Osteoblast (primary cell): ENCODE results near the gene IL2RG. TPM values are rescaled to one million over a fixed set of nuclear protein-coding genes. Genes with fewer than 3 reads are reported as not detected.

Source experiments
- DNase-seq: peaks from one replicate; pipeline ENCODE4 v3.0.0; 2011; ENCODE audit warnings: low spot score, mixed read lengths; ENCODE audit not compliant: insufficient read length; ENCODE audit errors: missing footprints
- H2AFZ ChIP-seq: 2 replicates; pipeline ENCODE4 v1.6.0; 2011; ENCODE audit warnings: mild to moderate bottlenecking, low read length
- H3K27ac ChIP-seq: 2 replicates; pipeline ENCODE4 v1.5.1; 2011; ENCODE audit warnings: mild to moderate bottlenecking, low read depth, low read length, moderate library complexity
- H3K27me3 ChIP-seq: 2 replicates; pipeline ENCODE4 v1.6.0; 2012; ENCODE audit warnings: mild to moderate bottlenecking, control low read depth, inconsistent platforms, low read length, moderate library complexity; ENCODE audit not compliant: insufficient read depth
- H3K36me3 ChIP-seq: 2 replicates; pipeline ENCODE4 v1.5.1; 2011; ENCODE audit warnings: mild to moderate bottlenecking, low read length, control low read depth, moderate library complexity; ENCODE audit not compliant: insufficient read depth
- H3K4me1 ChIP-seq: 2 replicates; pipeline ENCODE4 v1.5.1; 2011; ENCODE audit warnings: mild to moderate bottlenecking, low read length, control low read depth, moderate library complexity; ENCODE audit not compliant: insufficient read depth
- H3K4me2 ChIP-seq: 2 replicates; pipeline ENCODE4 v1.6.0; 2011; ENCODE audit warnings: mild to moderate bottlenecking, low read length; ENCODE audit not compliant: insufficient read depth
- H3K4me3 ChIP-seq: fragments of 200-600 bp; sonication (generic); 3 replicates; pipeline ENCODE4 v1.5.1; 2012; ENCODE audit warnings: mild to moderate bottlenecking, low read length, inconsistent platforms; ENCODE audit not compliant: insufficient read depth
- H3K79me2 ChIP-seq: 2 replicates; pipeline ENCODE4 v1.6.0; 2012; ENCODE audit warnings: mild to moderate bottlenecking, low read length, control low read depth, inconsistent platforms; ENCODE audit not compliant: insufficient read depth
- H3K9me3 ChIP-seq: 2 replicates; pipeline ENCODE4 v1.5.1; 2011; ENCODE audit warnings: low read depth, low read length, control low read depth
- H4K20me1 ChIP-seq: 2 replicates; pipeline ENCODE4 v1.6.0; 2012; ENCODE audit warnings: mild to moderate bottlenecking, low read length, control low read depth; ENCODE audit not compliant: insufficient read depth
- total RNA-seq: library from RNA; depleted of rRNA; stranded (reverse); fragments of >200 nt; gene quantifications from 2 replicates; pipeline ENCODE4 v1.2.3, GENCODE V29; 2012
- TF ChIP-seq, protein P1 (sequence below): IDR thresholded peaks from 2 replicates; pipeline ENCODE4 v1.5.1; 2011; ENCODE audit warnings: mild to moderate bottlenecking, low read depth, low read length, moderate library complexity; ENCODE audit errors: extremely low read depth

The IL2RG gene
- total RNA-seq, 1 donor = not detected

DNA sequence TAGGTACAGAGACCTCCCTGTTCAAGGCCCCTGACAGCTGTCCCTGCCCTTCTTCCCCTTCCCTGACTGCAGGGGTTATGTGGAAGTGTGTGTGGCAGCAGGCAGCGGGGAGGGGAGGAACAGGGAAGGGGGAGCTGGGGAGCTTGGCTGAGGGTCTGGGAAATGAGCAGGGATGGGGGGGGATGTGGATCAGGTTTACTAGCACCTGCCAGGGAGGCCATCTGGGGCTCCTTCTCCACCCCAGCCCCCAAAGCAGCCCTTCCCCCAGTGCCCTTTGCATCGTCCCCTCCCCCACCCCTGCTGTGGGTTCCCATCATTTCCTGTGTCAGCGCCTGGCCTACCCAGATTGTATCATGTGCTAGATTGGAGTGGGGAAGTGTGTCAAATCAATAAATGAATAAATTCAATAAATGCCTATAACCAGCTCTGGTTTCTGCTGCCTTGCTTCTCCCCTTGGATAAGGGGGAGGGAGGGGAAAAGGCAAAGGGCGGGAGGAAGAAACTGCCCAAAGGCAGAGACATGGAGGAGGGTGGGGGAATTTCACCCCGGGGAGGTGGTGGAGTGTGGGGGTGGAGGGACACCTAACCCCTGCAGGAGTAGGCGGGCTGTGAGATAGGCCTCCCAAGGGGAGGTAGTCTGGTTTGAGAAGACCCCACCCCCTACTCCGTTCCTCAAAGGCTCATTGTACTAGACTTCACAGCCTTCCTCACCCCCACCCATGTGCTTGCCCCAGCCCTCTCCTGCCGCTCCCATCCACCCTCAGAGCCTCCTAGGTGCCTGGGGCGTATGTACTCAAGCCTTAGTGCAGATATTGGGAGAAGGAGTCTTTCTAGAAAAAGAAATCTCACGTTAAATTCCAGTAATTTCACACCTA is 8.0 kb downstream of the IL2RG start:
- Histone ChIP-seq H3K9me3 (no peaks in the 10 kb centered on the region), H4K20me1 (no peaks in the 10 kb centered on the region), H3K4me2 (no peak overlapping the region), H3K27ac (no peak overlapping the region), H3K79me2 (no peaks in the 10 kb centered on the region), H3K4me1 (no peaks in the 10 kb centered on the region), H3K36me3 (no peaks in the 10 kb centered on the region), H3K27me3 (peaks cover 6% of the 10 kb centered on the region), H3K4me3 (no peak overlapping the region), H2AFZ (no peak overlapping the region)
- TF ChIP-seq, protein P1, sequence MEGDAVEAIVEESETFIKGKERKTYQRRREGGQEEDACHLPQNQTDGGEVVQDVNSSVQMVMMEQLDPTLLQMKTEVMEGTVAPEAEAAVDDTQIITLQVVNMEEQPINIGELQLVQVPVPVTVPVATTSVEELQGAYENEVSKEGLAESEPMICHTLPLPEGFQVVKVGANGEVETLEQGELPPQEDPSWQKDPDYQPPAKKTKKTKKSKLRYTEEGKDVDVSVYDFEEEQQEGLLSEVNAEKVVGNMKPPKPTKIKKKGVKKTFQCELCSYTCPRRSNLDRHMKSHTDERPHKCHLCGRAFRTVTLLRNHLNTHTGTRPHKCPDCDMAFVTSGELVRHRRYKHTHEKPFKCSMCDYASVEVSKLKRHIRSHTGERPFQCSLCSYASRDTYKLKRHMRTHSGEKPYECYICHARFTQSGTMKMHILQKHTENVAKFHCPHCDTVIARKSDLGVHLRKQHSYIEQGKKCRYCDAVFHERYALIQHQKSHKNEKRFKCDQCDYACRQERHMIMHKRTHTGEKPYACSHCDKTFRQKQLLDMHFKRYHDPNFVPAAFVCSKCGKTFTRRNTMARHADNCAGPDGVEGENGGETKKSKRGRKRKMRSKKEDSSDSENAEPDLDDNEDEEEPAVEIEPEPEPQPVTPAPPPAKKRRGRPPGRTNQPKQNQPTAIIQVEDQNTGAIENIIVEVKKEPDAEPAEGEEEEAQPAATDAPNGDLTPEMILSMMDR = no peak
- DNase-seq = no peak

DNA sequence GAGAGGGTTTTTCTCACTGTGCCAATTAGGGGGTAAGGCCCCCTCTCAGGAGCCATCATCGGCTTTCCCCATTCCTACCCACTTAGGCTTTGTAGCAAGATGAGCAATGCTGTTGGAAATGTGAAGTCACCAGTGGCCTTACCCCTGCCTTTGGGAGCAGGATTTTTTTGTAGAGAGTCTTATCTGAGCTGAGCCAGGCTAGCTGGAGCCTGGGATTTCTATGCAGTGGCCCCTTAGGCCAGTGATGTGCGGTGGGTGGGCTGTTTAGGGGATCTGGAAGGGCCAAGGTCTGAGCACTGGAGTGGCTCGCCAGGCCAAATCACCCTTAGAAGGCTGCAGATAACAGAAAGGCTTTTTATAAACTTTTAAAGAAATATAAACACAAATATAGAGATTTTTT is 9.1 kb downstream of the IL2RG start:
- no peaks in the 10 kb centered on the region for H3K4me1 ChIP-seq
- H4K20me1 ChIP-seq = no peaks in the 10 kb centered on the region
- no peak overlapping the region for H3K4me2 ChIP-seq
- H3K4me3 ChIP-seq = no peak overlapping the region
- H3K27me3 ChIP-seq = peaks cover 8% of the 10 kb centered on the region
- H3K79me2 ChIP-seq = no peaks in the 10 kb centered on the region
- no peaks in the 10 kb centered on the region for H3K36me3 ChIP-seq
- H2AFZ ChIP-seq = no peak overlapping the region
- TF ChIP-seq, protein P1 = no peak
- no peak for DNase-seq
- no peaks in the 10 kb centered on the region for H3K9me3 ChIP-seq
- no peak overlapping the region for H3K27ac ChIP-seq

DNA sequence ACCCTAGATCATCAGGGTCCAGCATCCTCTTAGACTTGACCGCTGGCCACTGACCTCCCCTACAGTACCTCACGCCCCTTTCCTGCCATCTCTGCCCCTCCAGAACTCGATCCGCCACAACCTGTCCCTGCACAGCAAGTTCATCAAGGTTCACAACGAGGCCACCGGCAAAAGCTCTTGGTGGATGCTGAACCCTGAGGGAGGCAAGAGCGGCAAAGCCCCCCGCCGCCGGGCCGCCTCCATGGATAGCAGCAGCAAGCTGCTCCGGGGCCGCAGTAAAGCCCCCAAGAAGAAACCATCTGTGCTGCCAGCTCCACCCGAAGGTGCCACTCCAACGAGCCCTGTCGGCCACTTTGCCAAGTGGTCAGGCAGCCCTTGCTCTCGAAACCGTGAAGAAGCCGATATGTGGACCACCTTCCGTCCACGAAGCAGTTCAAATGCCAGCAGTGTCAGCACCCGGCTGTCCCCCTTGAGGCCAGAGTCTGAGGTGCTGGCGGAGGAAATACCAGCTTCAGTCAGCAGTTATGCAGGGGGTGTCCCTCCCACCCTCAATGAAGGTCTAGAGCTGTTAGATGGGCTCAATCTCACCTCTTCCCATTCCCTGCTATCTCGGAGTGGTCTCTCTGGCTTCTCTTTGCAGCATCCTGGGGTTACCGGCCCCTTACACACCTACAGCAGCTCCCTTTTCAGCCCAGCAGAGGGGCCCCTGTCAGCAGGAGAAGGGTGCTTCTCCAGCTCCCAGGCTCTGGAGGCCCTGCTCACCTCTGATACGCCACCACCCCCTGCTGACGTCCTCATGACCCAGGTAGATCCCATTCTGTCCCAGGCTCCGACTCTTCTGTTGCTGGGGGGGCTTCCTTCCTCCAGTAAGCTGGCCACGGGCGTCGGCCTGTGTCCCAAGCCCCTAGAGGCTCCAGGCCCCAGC is 10.5 kb downstream of the IL2RG start:
- no peak for DNase-seq
- H3K4me2 ChIP-seq = no peak overlapping the region
- peaks cover 12% of the 10 kb centered on the region for H3K27me3 ChIP-seq
- TF ChIP-seq, protein P1 = no peak
- no peaks in the 10 kb centered on the region for H3K9me3 ChIP-seq
- no peaks in the 10 kb centered on the region for H3K36me3 ChIP-seq
- no peak overlapping the region for H2AFZ ChIP-seq
- no peaks in the 10 kb centered on the region for H3K79me2 ChIP-seq
- no peak overlapping the region for H3K27ac ChIP-seq
- H4K20me1 ChIP-seq = no peaks in the 10 kb centered on the region
- H3K4me1 ChIP-seq = no peaks in the 10 kb centered on the region
- H3K4me3 ChIP-seq = no peak overlapping the region

DNA sequence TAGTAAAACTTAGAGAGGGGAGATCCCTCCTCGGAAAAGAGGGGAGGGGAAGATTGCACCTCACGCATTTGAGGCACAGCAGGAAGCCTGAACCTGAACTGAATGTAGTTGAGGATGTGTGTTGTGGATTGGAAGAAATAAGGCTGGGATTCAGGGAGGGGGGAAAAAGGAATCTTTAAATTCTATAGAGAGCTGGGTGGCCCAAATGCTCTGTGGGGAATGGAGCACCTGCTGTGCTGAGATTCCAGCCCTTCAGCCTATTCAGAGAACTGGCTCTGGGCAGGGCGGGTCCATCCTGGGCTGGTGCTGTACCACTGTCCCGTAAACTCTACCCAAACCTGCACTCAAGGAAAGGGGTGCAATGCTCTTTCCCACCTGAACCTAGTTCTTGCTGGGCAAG is 11.6 kb downstream of the IL2RG start:
- H3K4me3 ChIP-seq = no peak overlapping the region
- no peaks in the 10 kb centered on the region for H3K79me2 ChIP-seq
- TF ChIP-seq, protein P1 = no peak
- H2AFZ ChIP-seq = no peak overlapping the region
- no peaks in the 10 kb centered on the region for H3K9me3 ChIP-seq
- H3K27me3 ChIP-seq = peaks cover 12% of the 10 kb centered on the region
- H3K4me2 ChIP-seq = no peak overlapping the region
- DNase-seq = no peak
- H3K4me1 ChIP-seq = peaks cover 4% of the 10 kb centered on the region
- no peaks in the 10 kb centered on the region for H4K20me1 ChIP-seq
- no peaks in the 10 kb centered on the region for H3K36me3 ChIP-seq
- H3K27ac ChIP-seq = no peak overlapping the region
